ENCODE data around the gene HPS4.
"Not testable (repeated sequence)": the region's sequence is repeated elsewhere in the genome, so short reads cannot be mapped to it uniquely, and the experiment has no call there.

The HPS4 gene

GRCh38 chr22:26483439-26484359 lies at the start of gene HPS4, which contains the start of gene SRRD:
HPS4 (minus strand) TSS chr22:26483783; CDS start chr22:26481762, 2,021 bp downstream.
SRRD (plus strand) TSS chr22:26483877; CDS start chr22:26483891, 14 bp downstream.
- DNase-seq (ENCODE audit: low spot score): peak; percentile 89

GRCh38 chr22:26529345-26529744 lies 45.8 kb upstream of the HPS4 start:
- no peak for DNase-seq (ENCODE audit: low spot score)

GRCh38 chr22:26528518-26528917 lies 44.9 kb upstream of the HPS4 start:
- not testable (repeated sequence) for DNase-seq (ENCODE audit: low spot score)

- no peak for DNase-seq (ENCODE audit: low spot score)
Measured at GRCh38 chr22:26527574-26528465, 44.2 kb upstream of the HPS4 start.

- DNase-seq (ENCODE audit: low spot score): no peak
Measured at GRCh38 chr22:26527167-26527566, 43.6 kb upstream of the HPS4 start.

- no peak for DNase-seq (ENCODE audit: low spot score)
Measured at GRCh38 chr22:26525946-26526564, 42.5 kb upstream of the HPS4 start.

- DNase-seq (ENCODE audit: low spot score): no peak
Measured at GRCh38 chr22:26524870-26525269, 41.3 kb upstream of the HPS4 start.

- no peak for DNase-seq (ENCODE audit: low spot score)
Measured at GRCh38 chr22:26522592-26522991, 39.0 kb upstream of the HPS4 start.

GRCh38 chr22:26522012-26522411 lies 38.4 kb upstream of the HPS4 start:
- no peak for DNase-seq (ENCODE audit: low spot score)

- DNase-seq (ENCODE audit: low spot score): no peak
Measured at GRCh38 chr22:26517429-26517828, 33.8 kb upstream of the HPS4 start.

GRCh38 chr22:26516503-26516902 lies 32.9 kb upstream of the HPS4 start:
- no peak for DNase-seq (ENCODE audit: low spot score)

- no peak for DNase-seq (ENCODE audit: low spot score)
Measured at GRCh38 chr22:26515931-26516330, 32.3 kb upstream of the HPS4 start.

- no peak for DNase-seq (ENCODE audit: low spot score)
Measured at GRCh38 chr22:26514419-26515161, 31.0 kb upstream of the HPS4 start.

- no peak for DNase-seq (ENCODE audit: low spot score)
Measured at GRCh38 chr22:26513838-26514237, 30.3 kb upstream of the HPS4 start.

- peak; percentile 85 for DNase-seq (ENCODE audit: low spot score)
Measured at GRCh38 chr22:26512149-26512793, 28.7 kb upstream of the HPS4 start, which contains the start of gene TFIP11. TFIP11 (minus strand) TSS chr22:26512473; CDS start chr22:26510272, 2,201 bp downstream.

- no peak for DNase-seq (ENCODE audit: low spot score)
Measured at GRCh38 chr22:26508148-26508547, 24.6 kb upstream of the HPS4 start.

- DNase-seq (ENCODE audit: low spot score): no peak
Measured at GRCh38 chr22:26503758-26504157, 20.2 kb upstream of the HPS4 start.

- DNase-seq (ENCODE audit: low spot score): peak; percentile 71
Measured at GRCh38 chr22:26502688-26503561, 19.3 kb upstream of the HPS4 start.

GRCh38 chr22:26501996-26502395 lies 18.4 kb upstream of the HPS4 start:
- no peak for DNase-seq (ENCODE audit: low spot score)

GRCh38 chr22:26499188-26499703 lies 15.7 kb upstream of the HPS4 start:
- no peak for DNase-seq (ENCODE audit: low spot score)
